Fibroblast of skin of scalp (primary cell): Measurements from ENCODE around the gene C11orf52. TPM values are rescaled to one million over a fixed set of nuclear protein-coding genes. Genes with fewer than 3 reads are reported as not detected.
"Not testable (repeated sequence)": the region's sequence is repeated elsewhere in the genome, so short reads cannot be mapped to it uniquely, and the experiment has no call there.

Experiments
- DNase-seq: peaks from one replicate; pipeline ENCODE4 v3.0.0-alpha.2; 2013
- polyA plus RNA-seq, 2 experiments: library from polyadenylated mRNA; unstranded; fragments of 120-200 nt; gene quantifications; one replicate each; pipeline ENCODE4 v1.2.1, GENCODE V29; 2013; ENCODE audit not compliant: insufficient read length in 2 of 2

Gene C11orf52
- 1.6 TPM for polyA plus RNA-seq (2013, experiment 1 of 2; ENCODE audit: insufficient read length)
- polyA plus RNA-seq (2013, experiment 2 of 2; ENCODE audit: insufficient read length): 1.1 TPM

GRCh38 chr11:111918390-111919256, at the start of gene C11orf52:
Gene C11orf52, plus strand, starts transcription at chr11:111918913. Its CDS starts 60 bp downstream, at chr11:111918973.
- DNase-seq: peak; percentile 58

GRCh38 chr11:111870113-111870512, 48.6 kb upstream of the C11orf52 start:
- DNase-seq: no peak

GRCh38 chr11:111870522-111870885, 48.2 kb upstream of the C11orf52 start:
- no peak for DNase-seq

- peak; percentile 87 for DNase-seq
Observed at GRCh38 chr11:111870886-111871692, 47.6 kb upstream of the C11orf52 start, which contains the start of gene ALG9. Gene ALG9, minus strand, starts transcription at chr11:111871581. Its CDS starts 99 bp downstream, at chr11:111871482.

- peak; percentile 2 for DNase-seq
Observed at GRCh38 chr11:111871693-111872161, 47.0 kb upstream of the C11orf52 start.

- DNase-seq: peak; percentile 51
Observed at GRCh38 chr11:111878385-111878848, 40.3 kb upstream of the C11orf52 start.

GRCh38 chr11:111878849-111879636, 39.7 kb upstream of the C11orf52 start, which contains the start of the genes CFAP68 and FDXACB1:
Gene CFAP68, plus strand, starts transcription at chr11:111879541. Its CDS starts 20 bp downstream, at chr11:111879561.
Gene FDXACB1, minus strand, starts transcription at chr11:111879165. Its CDS starts 33 bp downstream, at chr11:111879132.
- DNase-seq: peak; percentile 98

GRCh38 chr11:111879637-111879960, 39.1 kb upstream of the C11orf52 start:
- DNase-seq: no peak

- DNase-seq: no peak
Observed at GRCh38 chr11:111882202-111882601, 36.5 kb upstream of the C11orf52 start.

- DNase-seq: not testable (repeated sequence)
Observed at GRCh38 chr11:111885053-111885452, 33.7 kb upstream of the C11orf52 start.

- no peak for DNase-seq
Observed at GRCh38 chr11:111886032-111886431, 32.7 kb upstream of the C11orf52 start.

- DNase-seq: no peak
Observed at GRCh38 chr11:111886844-111887243, 31.9 kb upstream of the C11orf52 start.

- DNase-seq: peak; percentile 86
Observed at GRCh38 chr11:111905411-111905810, 13.3 kb upstream of the C11orf52 start.

GRCh38 chr11:111906680-111907079, 12.0 kb upstream of the C11orf52 start:
- DNase-seq: no peak

- DNase-seq: no peak
Observed at GRCh38 chr11:111908639-111909305, 9.9 kb upstream of the C11orf52 start.

- DNase-seq: no peak
Observed at GRCh38 chr11:111909378-111909777, 9.3 kb upstream of the C11orf52 start.

GRCh38 chr11:111910676-111911562, 7.8 kb upstream of the C11orf52 start:
- DNase-seq: no peak

- peak; percentile 99 for DNase-seq
Observed at GRCh38 chr11:111911563-111912401, 6.9 kb upstream of the C11orf52 start, which contains the start of gene CRYAB. Gene CRYAB, minus strand, starts transcription at chr11:111911770. Its CDS starts 46 bp downstream, at chr11:111911724.

- peak; percentile 41 for DNase-seq
Observed at GRCh38 chr11:111912535-111912934, 6.2 kb upstream of the C11orf52 start, which contains the start of gene HSPB2. Gene HSPB2, plus strand, starts transcription at chr11:111912734. Its CDS starts 96 bp downstream, at chr11:111912830.
